KMS-11 (cell line): ENCODE data around the gene STARD13.

Source experiments
- H2AFZ ChIP-seq: fragments of 200-600 bp; sonication (generic); 2 replicates; pipeline ENCODE4 v1.6.1; 2016; ENCODE audit warnings: antibody characterized with exemption, mixed run types, low read depth
- H3K27ac ChIP-seq: fragments of 200-600 bp; sonication (generic); 2 replicates; pipeline ENCODE4 v1.6.1; 2016; ENCODE audit warnings: mild to moderate bottlenecking, mixed run types
- H3K27me3 ChIP-seq: fragments of 200-600 bp; sonication (generic); 2 replicates; pipeline ENCODE4 v1.6.1; 2017; ENCODE audit warnings: mild to moderate bottlenecking, low read depth, mixed run types, moderate library complexity; ENCODE audit not compliant: insufficient read depth
- H3K36me3 ChIP-seq: fragments of 200-600 bp; sonication (generic); 2 replicates; pipeline ENCODE4 v1.6.1; 2017; ENCODE audit warnings: mild to moderate bottlenecking, mixed run types; ENCODE audit not compliant: insufficient read depth
- H3K4me1 ChIP-seq: fragments of 200-600 bp; sonication (generic); 2 replicates; pipeline ENCODE4 v1.6.1; 2016; ENCODE audit warnings: mild to moderate bottlenecking, low read depth, mixed run types; ENCODE audit not compliant: poor library complexity, severe bottlenecking
- H3K4me2 ChIP-seq: fragments of 200-600 bp; sonication (generic); 2 replicates; pipeline ENCODE4 v1.7.0; 2016; ENCODE audit warnings: mild to moderate bottlenecking, mixed run types
- H3K4me3 ChIP-seq: fragments of 200-600 bp; sonication (generic); IDR thresholded peaks from 2 replicates; pipeline ENCODE4 v1.6.1; 2017; ENCODE audit warnings: low read depth, low read length, mixed read lengths; ENCODE audit not compliant: insufficient read depth
- H3K79me2 ChIP-seq: fragments of 200-600 bp; sonication (generic); 2 replicates; pipeline ENCODE4 v1.6.1; 2016; ENCODE audit warnings: low read depth, mixed run types; ENCODE audit not compliant: insufficient read depth
- H3K9ac ChIP-seq: fragments of 200-600 bp; sonication (generic); 2 replicates; pipeline ENCODE4 v1.6.1; 2016; ENCODE audit warnings: mild to moderate bottlenecking, mixed run types
- H4K20me1 ChIP-seq: fragments of 200-600 bp; sonication (generic); 2 replicates; pipeline ENCODE4 v1.6.1; 2016; ENCODE audit warnings: mild to moderate bottlenecking, mixed run types; ENCODE audit not compliant: insufficient read depth
- TF ChIP-seq, protein P1 (sequence below): fragments of 200-600 bp; sonication (generic); conservative IDR thresholded peaks from 2 replicates; pipeline ENCODE4 v1.6.1; 2017; ENCODE audit warnings: low read depth, mild to moderate bottlenecking, antibody characterized with exemption, low read length, moderate library complexity, mixed read lengths

Gene STARD13

DNA sequence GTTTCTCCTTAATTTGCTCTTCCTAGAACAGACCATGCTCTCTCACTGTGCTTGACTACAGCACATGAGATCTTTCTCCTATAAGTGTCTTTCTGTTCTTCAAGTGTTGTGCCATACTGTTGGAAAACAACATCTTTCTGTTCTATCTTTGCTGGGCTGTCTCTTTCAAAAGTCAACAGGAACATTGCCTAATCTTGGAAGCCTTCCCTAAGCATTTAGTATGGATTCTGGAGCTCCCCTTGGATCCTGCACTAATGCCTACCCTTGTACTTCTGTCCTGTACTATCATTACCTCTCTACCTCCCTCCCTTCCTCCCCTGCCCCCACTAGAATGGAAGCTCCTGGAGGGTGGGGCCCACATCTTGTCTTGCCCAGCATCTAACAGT lies 26.8 kb downstream of the STARD13 start:
- no peaks in the 10 kb centered on the region for H3K27me3 ChIP-seq
- H3K27ac ChIP-seq: no peak overlapping the region
- TF ChIP-seq, protein P1, sequence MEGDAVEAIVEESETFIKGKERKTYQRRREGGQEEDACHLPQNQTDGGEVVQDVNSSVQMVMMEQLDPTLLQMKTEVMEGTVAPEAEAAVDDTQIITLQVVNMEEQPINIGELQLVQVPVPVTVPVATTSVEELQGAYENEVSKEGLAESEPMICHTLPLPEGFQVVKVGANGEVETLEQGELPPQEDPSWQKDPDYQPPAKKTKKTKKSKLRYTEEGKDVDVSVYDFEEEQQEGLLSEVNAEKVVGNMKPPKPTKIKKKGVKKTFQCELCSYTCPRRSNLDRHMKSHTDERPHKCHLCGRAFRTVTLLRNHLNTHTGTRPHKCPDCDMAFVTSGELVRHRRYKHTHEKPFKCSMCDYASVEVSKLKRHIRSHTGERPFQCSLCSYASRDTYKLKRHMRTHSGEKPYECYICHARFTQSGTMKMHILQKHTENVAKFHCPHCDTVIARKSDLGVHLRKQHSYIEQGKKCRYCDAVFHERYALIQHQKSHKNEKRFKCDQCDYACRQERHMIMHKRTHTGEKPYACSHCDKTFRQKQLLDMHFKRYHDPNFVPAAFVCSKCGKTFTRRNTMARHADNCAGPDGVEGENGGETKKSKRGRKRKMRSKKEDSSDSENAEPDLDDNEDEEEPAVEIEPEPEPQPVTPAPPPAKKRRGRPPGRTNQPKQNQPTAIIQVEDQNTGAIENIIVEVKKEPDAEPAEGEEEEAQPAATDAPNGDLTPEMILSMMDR: no peak
- H3K79me2 ChIP-seq: no peaks in the 10 kb centered on the region
- no peaks in the 10 kb centered on the region for H3K36me3 ChIP-seq
- H3K4me2 ChIP-seq: no peak overlapping the region
- no peak overlapping the region for H2AFZ ChIP-seq
- H3K4me3 ChIP-seq: no peak overlapping the region
- no peaks in the 10 kb centered on the region for H4K20me1 ChIP-seq
- H3K4me1 ChIP-seq: no peaks in the 10 kb centered on the region
- H3K9ac ChIP-seq: no peak overlapping the region

DNA sequence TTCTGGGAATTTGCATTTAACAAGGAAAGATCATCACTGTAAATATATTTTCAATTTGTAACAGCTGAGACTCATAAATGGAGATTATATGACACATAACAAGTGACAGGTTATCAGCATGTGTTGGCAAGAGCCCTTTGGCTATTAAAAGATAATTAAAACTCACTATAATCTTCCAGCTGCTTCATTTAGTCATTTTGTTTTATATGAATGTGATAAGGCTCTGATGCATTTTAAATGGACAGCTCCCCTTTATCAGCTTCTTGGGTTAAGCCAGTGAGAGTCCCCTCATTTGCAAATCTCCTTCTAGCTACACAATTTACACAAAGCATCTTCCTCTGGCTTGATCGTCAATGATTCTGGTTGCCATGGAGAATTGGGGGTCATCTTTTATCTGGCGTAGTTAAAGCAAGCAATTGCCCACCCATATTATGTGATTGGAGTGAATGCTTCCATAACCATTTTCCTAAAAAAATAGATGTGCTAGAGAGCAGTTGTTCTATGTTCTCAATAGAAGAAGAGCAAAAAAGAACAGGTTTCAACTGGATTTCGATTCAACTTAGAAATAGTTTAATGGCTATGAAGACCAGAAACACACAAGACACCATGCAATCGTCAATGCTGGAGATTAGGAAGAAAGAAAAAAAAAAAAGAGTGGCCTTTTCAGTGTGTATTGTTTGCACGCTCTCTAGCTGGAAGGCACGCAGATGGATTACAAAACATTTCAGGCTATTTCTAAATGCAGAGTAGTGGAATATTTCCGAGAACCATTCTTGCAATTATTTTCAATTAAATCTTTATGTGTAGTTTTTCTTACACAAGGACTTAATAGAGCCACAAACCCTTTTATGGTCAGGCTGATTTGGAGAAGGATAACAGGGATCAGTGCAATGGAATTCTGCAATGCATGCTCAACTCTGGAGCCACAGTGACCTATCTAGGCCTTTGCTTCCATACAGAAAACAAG lies 27.4 kb downstream of the STARD13 start:
- Histone ChIP-seq H3K79me2 (no peaks in the 10 kb centered on the region), H4K20me1 (no peaks in the 10 kb centered on the region), H3K27ac (no peak overlapping the region), H3K36me3 (no peaks in the 10 kb centered on the region), H3K4me2 (no peak overlapping the region), H3K9ac (no peak overlapping the region), H3K4me1 (no peaks in the 10 kb centered on the region), H2AFZ (no peak overlapping the region), H3K27me3 (no peaks in the 10 kb centered on the region), H3K4me3 (no peak overlapping the region)
- TF ChIP-seq, protein P1: no peak

DNA sequence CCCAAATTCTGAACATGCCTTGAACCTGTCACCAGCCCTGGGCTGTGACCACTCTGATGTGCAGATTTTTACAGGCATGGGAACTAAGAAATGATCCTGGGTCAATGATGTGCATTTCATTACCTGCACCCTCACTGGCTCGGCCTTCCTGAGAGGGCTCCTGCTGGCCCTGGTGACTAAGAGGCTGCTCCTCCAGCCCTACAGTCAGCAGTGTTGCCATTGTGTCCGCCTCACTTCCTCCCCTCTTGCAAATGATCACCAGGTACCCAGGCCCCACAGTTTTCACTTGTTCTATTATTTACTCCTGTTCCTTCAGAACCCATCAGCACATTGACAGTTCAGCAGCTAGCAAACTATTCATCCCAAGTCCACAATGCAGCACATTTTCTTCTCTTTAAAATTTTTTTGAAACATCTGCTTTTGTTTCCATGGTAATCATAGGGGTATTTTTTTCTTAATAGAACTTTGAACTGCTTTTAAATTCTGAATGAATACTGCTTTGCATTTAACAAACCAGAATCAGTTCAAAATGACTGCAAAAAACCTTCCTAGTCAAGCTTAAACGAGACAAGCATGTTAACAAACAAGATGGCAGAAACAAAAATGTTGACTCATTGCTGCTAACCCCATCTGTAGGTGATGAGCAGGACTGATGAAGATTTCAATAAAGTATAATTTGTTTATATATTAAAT lies 29.3 kb downstream of the STARD13 start:
- H2AFZ ChIP-seq: no peak overlapping the region
- no peaks in the 10 kb centered on the region for H3K36me3 ChIP-seq
- no peak overlapping the region for H3K9ac ChIP-seq
- no peaks in the 10 kb centered on the region for H3K79me2 ChIP-seq
- no peak overlapping the region for H3K27ac ChIP-seq
- no peaks in the 10 kb centered on the region for H4K20me1 ChIP-seq
- H3K4me3 ChIP-seq: no peak overlapping the region
- no peaks in the 10 kb centered on the region for H3K27me3 ChIP-seq
- H3K4me2 ChIP-seq: no peak overlapping the region
- TF ChIP-seq, protein P1: no peak
- peaks cover 7% of the 10 kb centered on the region for H3K4me1 ChIP-seq

DNA sequence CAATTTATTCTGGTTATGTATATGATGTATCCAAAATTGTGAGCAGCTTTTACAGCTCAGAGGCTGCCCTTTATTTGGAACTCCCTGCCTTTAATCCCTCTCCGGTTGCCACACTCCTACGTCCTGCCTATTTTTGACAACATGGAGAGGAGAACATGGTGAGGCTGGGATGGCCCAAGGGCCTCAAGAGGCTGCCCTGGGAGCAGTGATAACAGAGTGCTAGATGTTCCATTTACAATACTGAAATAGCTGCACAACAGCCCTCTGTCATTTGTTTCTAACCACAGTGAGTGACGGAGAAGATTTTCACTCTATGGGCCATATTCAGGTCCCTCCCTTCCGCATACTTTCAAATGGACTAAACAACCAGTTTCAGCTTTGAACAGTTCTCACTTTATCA lies 33.4 kb downstream of the STARD13 start:
- no peak overlapping the region for H3K4me2 ChIP-seq
- no peaks in the 10 kb centered on the region for H4K20me1 ChIP-seq
- TF ChIP-seq, protein P1: no peak
- no peak overlapping the region for H2AFZ ChIP-seq
- H3K4me3 ChIP-seq: no peak overlapping the region
- H3K27me3 ChIP-seq: no peaks in the 10 kb centered on the region
- H3K27ac ChIP-seq: no peak overlapping the region
- H3K79me2 ChIP-seq: no peaks in the 10 kb centered on the region
- no peaks in the 10 kb centered on the region for H3K36me3 ChIP-seq
- peaks cover 16% of the 10 kb centered on the region for H3K4me1 ChIP-seq
- H3K9ac ChIP-seq: no peak overlapping the region
